HG03565 (cell line): Measurements from ENCODE around the gene GPR157.
"Not testable (repeated sequence)": the region's sequence is repeated elsewhere in the genome, so short reads cannot be mapped to it uniquely, and the experiment has no call there.

Source experiments
- ATAC-seq: cut with Tn5 transposase; IDR thresholded peaks from one replicate; pipeline ENCODE4 v1.9.1; 2021; ENCODE audit warnings: mild to moderate bottlenecking, moderate library complexity; ENCODE audit not compliant: unreplicated experiment

The GPR157 gene

DNA sequence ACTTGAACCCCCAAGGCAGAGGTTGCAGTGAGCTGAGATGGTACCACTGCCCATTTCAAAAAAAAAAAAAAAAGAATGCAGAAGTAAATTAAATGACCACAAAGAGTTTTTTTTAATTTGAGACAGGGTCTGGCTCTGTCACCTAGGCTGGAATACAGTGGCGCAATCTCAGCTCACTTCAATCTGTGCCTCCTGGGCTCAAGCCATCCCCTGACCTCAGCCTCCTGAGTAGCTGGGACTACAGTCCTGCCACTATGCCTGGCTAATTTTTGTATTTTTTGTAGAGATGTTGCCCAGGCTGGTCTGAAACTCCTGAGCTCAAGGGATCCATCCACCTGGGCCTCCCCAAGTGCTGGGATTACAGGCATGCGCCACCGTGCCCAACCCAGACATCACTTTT, 20.2 kb upstream of the GPR157 start:
- ATAC-seq: no peak

DNA sequence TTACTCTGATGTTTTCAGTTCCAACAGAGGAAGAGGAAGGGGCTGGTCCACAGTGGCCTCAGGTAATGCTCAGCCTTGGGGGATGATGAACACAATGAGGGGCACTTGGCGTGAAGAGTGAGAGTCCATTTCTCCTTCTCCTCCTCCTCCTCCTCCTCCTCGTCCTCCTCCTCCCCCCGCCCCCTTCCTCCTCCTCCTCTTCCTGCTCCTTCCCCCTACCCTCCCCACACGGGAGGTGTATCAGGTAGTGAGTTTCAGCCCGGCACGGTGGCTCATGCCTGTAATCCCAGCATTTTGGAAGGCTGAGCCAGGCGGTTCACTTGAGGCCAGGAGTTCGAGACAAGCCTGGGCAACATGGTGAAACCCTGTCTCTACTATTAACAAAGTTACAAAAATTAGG, 17.3 kb upstream of the GPR157 start:
- ATAC-seq: no peak

DNA sequence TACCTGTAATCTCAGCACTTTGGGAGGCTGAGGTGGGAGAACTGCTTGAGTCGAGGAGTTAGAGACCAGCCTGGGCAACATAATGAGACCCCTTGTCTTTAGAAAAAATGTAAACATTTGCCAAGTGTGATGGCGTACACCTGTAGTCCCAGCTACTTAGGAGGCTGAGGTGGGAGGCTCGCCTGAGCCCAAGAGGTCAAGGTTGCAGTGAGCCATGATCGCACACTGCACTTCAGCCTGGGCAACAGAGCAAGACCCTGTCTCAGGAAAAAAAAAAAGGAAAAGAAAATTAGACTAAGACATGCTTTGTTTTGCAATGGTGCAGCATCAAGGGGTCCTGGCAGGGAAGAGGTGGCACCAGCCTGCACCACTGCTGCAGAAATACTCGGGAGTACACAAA, 16.8 kb upstream of the GPR157 start:
- ATAC-seq: no peak

DNA sequence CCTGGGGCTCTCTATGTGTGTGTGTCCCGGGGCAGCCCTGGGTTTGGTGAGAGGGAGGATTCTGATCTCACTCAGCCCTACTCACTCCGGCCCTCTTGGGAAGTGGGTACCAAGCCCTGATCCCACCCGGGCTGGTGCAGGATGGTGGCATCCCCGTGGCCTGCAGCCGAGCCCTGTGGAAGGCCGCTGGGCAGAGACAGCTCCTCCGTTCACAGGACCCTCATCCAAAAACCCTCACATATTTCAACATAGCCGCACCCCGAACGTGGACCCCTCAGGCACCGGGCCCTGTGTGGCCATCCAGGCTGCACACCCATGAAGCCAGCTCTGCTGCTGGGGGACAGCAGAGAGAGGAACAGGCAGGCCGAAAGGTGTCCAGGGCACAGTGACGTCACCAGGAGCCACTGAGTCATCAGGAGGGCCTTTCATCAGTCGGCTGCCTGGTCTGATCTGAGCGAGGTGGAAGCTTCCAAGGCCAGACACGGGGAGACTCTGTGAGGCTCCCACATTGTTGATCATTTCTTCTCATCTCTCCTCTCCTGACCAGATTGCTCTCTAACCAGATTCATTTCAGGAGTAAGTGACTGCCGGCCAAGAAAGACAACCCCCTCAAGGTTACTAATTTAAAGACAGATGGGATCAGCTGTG, 16.2 kb upstream of the GPR157 start:
- ATAC-seq: no peak

DNA sequence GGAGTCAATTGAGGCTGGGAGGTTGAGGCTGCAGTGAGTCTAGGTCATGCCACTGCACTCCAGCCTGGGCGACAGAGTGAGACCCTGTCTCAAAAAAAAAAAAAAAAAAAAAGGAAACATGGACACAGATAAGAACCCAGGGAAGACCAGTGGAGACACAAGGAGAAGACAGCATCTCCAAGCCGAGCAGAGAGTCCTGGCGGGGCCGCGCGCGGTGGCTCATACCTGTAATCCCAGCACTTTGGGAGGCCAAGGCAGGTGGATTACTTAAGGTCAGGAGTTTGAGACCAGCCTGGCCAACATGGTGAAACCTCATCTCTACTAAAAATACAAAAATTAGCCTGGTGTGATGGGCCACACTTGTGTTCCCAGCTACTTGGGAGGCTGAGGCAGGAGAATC, 15.6 kb upstream of the GPR157 start:
- ATAC-seq: not testable (repeated sequence)

DNA sequence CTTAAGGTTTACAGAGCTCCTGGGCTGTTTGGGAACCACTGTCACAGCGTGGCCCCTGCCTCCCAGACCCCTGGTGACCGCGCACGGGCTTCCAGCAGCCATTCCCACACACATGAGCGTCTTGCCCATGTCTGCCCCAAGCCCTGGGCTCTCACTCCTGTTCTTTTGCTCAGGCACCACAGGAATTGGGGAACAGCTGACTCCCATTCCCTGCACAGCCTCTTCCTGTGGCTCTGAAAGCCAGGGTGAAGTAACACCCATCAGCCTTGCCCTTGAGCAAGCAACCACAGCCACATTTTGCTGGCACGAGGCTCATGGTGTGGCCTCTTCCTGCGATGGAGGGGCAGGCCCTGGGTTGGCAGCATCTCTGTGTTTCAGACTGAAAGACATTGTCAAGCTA, 14.3 kb upstream of the GPR157 start:
- ATAC-seq: no peak

DNA sequence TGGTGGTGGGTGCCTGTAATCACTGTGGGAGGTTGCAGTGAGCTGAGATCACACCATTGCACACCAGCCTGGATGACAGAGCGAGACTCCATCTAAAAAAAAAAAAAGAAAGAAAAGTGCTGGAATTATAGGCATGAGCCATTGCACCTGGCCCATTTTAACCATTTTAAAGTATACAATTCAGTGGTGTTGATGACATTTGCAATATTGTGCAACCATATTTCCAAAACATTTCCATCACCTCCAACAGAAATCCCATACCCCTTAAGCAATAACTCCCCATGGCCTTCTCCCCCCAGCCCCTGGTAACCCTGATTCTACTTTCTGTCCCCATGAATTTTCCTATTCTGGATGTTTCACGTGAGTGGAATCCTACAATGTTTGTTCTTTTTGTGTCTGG, 11.0 kb upstream of the GPR157 start:
- no peak for ATAC-seq

DNA sequence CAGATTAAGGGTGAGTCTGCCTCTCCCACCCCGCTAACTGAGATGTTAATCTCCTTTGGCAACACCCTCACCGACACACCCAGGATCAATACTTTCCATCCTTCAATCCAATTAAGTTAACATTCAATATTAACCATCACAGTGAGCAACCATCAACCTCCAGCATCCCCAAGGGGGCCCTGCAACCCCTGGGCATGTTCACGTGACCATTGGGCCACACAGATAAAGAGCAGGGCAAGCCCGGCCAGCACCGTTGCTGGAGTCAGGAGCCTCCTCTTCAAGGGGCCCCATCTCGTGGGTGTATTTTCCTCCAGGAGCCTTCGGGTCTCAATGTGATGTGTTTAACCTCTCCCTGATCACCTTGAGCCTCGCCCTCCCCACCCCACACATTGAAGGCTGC, 8.0 kb upstream of the GPR157 start:
- no peak for ATAC-seq

DNA sequence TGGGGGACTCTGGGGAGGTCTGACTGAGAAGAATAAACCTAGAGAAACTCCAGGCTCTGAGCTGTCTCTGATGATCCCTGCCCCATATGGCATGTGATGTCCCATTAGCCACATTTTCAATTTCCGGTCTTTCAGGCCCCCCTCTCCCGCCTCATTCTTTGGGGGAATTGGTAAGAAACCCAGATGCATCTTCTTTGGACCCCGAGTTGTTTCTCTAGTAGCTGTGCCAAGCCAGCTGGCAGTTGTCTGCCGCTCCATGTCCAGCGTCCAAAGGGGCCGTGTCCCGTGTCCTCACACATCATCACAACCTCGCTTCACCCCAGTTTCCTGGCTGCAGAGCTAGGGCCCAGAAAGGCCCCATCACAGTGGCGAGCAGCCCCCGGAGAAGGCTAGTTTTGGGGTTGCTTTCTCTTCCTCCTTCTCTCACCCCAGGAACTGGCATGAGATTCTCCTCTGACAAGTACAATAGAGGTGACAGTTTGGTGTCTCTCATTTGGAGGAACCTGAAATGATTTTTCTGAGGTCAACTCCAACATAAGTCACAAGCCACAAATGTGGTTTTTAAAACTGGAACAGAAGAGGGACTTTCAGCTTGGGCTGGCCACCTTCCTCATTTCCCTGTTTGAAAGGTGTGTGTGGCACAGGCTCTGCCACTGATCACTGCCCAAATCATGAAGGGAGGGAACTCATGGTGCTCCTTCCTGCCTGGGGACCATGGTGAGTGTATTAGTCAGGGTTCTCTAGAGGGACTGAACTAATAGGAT, 6.4 kb upstream of the GPR157 start:
- no peak for ATAC-seq

DNA sequence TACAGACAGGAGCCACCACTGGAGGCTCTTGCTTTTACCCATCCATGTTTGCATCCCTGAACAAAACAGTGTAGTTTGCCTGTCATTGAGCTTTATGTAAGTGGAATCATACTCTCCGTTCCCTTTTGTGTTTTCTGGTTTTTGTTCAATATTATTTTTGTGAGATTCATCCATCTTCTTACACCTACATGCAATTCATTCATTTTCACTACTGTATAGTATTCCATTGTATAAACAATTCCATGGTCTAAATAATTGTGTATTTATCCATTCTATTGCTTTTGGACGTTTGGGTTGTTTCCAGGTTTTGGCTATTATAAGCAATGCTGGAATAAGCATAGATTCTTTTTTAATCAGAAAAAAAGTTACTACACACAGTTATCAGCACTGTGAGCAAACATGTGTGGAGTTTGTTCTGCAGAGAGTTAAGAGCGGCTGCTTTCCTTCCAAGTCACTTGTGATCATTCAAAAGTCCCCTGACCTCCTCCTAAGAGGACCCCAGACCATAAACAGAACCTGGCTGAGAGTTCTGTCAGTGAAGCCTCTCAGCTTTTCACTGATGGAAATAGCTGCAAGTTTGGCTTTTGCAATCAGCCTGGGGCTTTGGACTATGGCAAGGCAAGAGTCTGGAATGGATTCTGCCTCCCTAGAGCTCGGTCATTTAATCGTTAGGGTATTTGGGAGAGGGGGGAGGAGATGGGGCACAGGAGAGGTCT, 5.1 kb upstream of the GPR157 start:
- ATAC-seq: no peak

DNA sequence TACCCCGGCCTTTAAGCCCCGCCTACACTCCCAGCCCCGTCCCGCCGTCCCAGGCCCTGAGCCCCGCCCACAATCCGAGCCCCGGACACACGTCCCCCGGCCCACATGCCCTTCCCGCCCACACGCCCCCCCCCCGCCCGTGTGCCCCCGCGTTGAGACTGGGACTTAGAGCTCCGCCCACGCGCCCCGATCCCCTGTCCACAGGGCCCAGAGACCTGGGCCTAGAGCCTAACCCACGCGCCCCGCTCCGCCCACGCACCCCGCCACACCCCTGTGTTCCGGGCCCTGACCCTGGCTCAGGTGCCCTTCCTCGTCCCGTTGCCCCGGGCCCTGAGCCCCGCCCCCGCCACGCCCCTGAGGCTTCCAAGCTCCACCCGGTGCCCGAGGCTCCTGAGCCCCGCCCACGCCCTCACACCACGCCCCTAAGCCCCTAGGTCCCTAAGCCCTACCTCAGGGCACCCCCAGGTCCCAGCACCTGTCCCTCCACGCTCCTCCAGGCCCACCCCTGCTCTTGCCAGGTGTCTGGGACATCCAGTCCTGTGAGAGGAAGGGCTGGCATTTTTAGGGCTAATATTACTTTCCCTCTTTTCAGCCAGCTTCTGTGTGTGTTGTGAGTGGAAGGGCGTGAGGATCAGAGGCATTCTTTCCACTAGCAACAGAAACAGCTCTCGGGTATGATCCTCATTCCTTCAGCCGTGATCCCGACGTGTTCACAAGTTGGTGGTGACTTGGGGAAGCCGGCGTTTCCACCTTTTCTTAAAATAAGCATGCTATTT, 552 bp upstream of the GPR157 start:
- ATAC-seq: peak; percentile 36

DNA sequence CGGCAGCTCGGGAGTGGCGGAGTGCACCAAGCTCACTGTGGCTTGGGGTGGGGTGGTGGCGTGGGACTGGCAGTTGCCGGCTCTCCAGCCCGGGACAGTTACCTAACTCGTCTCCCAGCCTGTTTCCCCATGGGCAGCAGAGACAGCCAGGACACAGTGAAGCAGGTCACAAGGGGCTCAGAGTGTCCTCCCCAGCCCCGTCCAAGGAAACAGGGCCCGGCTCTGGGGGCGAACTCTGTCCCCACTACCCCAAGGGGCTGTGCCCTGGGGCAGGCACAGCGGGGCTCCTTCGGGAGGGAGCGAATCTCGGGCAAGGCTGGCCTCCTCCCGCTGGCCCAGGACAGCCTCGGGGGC, 759 bp downstream of the GPR157 start:
- no peak for ATAC-seq

DNA sequence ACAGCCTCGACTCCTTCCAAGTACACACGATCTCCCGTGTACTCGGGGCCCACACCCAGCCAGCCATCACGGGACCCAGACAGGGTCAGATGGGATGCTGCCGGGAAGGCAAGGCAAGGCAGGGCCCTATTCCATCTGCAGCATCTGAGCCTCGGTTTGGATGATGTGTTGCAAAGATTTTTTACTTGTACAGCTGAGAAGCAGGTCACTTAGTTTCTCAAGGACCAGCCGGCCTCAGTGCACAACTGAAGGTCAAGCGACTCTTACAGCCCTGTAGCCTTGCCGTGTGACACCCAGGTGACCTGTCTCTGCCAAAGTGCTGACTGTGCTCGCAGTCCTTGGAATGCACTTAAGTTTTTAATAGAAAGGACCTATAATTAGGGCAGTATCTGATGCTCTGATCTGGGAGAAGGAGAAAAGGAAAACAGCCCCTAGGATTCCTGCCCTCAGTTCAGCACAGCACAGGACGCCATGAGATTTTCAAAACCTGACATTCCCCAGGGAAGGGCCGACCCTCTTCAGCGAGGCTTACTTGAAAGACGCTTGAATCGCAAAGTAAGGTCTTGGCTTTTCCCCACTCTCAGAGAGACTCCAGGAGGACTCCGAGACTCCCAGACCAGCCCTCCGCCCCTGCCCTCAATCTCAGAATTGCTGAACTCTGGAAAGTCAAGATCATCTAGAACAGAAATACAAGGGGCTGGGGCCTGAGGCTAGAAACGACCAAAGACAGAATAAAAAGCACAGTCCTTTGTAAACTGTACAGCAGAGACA, 1.3 kb downstream of the GPR157 start:
- no peak for ATAC-seq

DNA sequence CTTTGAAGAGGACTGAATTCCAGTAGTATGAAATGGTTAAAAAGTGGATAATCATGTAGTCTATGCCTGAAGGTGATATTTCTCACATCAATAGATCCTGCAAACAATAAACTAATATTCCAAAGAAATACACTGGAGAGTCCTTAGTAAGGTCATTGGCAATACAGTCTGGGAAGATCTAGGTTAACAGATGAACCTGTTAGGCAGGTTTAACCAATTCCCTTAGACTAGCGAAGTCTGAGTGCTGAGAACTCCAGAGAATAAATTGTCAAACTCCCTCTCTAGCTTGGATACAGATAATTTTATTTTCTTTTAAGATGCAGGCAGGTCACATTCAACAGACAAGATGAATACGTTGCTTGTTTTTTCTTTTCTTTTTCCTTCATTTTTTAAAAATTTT, 2.4 kb downstream of the GPR157 start:
- no peak for ATAC-seq

DNA sequence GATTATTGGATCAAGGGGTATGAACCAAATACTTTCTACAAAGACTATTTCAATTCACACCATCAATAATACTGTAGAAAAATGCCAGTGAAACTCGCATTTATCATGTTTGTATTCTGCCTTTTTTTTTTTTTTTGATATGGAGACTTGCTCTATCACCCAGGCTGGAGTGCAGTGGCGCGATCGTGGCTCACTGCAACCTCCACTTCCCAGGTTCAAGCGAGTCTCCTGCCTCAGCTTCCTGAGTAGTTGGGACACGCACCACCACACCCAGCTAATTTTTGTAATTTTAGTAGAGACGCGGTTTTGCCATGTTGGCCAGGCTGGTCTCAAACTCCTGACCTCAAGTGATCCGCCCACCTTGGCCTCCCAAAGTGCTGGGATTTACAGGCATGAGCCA, 3.1 kb downstream of the GPR157 start:
- ATAC-seq: not testable (repeated sequence)

DNA sequence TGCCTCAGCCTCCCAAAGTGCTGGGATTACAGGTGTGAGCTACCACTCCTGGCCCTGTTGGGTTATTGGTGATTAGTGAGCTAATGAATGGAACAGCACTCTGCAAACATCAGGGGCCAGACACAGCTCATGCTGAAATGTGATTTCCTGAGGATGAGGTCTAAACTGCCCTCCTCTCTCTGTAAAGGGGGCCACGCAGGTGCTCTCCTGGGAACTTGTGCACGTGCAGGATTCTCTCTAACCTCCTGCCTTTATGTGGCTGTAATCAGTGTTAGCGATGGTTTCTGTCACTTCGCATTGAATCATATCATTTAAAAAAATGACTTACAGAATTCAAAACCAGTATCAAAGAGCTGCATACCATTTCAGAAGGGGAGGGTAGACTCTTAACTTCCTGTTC, 3.6 kb downstream of the GPR157 start:
- no peak for ATAC-seq

DNA sequence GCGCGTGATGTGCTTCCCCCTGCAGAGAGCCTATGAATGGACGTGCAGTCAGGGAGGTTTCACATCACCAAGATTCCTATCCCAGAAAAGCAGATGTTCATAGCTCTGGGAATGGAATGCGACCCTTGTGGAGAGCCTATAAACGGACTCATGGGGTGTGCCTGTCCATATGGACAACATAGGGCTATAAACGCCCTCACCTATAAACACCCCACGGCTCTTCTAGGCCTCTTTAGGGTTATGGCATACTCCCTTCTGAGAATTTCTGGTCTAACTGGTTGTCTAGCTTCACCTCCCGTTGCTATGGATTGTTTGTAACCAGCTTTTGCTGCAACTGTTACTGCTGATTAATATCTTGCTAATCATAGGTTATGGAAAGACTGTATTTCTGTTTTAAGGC, 4.5 kb downstream of the GPR157 start:
- ATAC-seq: not testable (repeated sequence)

DNA sequence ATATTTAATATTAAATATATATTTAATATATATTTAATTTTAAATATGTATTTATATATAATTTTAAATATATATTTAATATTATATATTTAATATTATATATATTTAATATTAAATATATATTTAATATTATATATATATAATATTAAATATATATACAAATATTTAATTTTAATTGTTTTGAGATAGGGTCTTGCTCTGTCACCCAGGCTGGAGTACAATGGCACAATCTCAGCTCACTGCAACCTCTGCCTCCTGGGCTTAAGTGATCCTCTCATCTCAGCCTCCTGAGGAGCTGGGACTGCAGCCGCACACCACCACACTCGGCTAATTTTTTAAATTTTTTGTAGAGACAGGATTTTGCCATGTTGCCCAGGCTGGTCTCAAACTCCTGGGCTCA, 5.2 kb downstream of the GPR157 start:
- not testable (repeated sequence) for ATAC-seq

DNA sequence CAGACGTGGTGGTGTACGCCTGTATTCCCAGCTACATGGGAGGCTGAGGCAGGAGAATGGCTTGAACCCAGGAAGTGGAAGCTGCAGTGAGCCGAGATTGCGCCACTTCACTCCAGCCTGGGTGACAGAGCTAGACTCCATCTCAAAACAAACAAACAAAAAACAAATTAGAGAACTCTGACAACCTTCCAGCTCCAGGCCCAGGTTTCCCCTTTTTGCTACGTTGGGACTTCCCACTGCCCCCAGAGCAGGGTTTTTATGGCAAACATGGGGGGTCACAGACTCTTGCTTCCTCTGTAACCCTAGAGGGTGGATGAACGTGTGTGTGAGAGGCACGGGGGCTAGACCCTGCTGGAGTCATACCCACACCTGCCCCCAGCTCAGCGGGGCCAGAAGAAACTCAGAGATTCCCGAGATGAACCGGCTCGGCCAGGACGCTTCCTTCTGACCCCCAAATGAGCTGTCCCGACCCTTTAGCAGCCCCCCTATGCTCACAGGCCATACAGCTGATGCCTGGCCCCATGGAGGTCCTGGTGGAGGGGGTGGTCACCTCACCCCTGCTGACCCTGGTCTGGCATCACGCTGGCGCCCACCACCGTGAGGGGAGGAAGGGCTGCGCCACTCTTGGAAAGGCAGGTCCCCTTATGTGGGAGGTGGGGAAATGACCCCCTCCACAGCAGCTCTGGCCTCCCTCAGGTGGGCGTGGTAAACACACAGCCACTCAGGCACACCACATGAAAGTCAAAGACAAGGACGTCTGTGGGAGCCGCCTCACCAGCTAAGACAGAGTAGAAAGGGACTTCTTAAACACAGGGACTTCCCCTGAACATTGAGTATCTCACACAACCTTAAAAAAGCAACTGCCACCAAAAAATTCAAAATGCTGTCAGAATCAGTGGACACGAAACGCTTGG, 7.1 kb downstream of the GPR157 start:
- peak; percentile 52 for ATAC-seq
